Loucy (cell line): ENCODE measurements around the gene PGA4.

Source experiments
- H2AFZ ChIP-seq: fragments of 200-600 bp; sonication (generic); 2 replicates; pipeline ENCODE4 v1.6.0; 2016; ENCODE audit warnings: antibody characterized with exemption, mild to moderate bottlenecking, low read length, moderate library complexity
- H3F3A ChIP-seq: fragments of 200-600 bp; 2 replicates; pipeline ENCODE4 v1.6.0; 2016; ENCODE audit warnings: antibody characterized with exemption, low read depth, mild to moderate bottlenecking
- H3K27me3 ChIP-seq: fragments of 200-600 bp; sonication (generic); 2 replicates; pipeline ENCODE4 v1.6.1; 2014; ENCODE audit warnings: low read length, mild to moderate bottlenecking; ENCODE audit not compliant: insufficient read depth, poor library complexity, severe bottlenecking
- H3K36me3 ChIP-seq: fragments of 200-600 bp; sonication (generic); 2 replicates; pipeline ENCODE4 v1.6.1; 2016; ENCODE audit warnings: low read length; ENCODE audit not compliant: insufficient read depth
- H3K4me1 ChIP-seq: fragments of 200-600 bp; sonication (generic); 2 replicates; pipeline ENCODE4 v1.5.1; 2014; ENCODE audit warnings: low read length, mild to moderate bottlenecking; ENCODE audit not compliant: insufficient read depth, poor library complexity, severe bottlenecking
- H3K4me2 ChIP-seq: fragments of 200-600 bp; sonication (generic); 2 replicates; pipeline ENCODE4 v1.6.0; 2014; ENCODE audit warnings: antibody characterized with exemption, low read length, low read depth, mild to moderate bottlenecking; ENCODE audit not compliant: poor library complexity, severe bottlenecking
- H3K4me3 ChIP-seq: fragments of 200-600 bp; sonication (generic); 2 replicates; pipeline ENCODE4 v1.5.1; 2014; ENCODE audit warnings: low read length, mild to moderate bottlenecking, mixed read lengths; ENCODE audit not compliant: poor library complexity, severe bottlenecking
- H3K79me2 ChIP-seq: fragments of 200-600 bp; sonication (generic); 2 replicates; pipeline ENCODE4 v1.6.1; 2014; ENCODE audit warnings: low read length; ENCODE audit not compliant: insufficient read depth
- H3K9ac ChIP-seq: fragments of 200-600 bp; sonication (generic); 2 replicates; pipeline ENCODE4 v1.6.0; 2014; ENCODE audit warnings: mild to moderate bottlenecking, low read depth, low read length, moderate library complexity; ENCODE audit not compliant: poor library complexity, severe bottlenecking
- H3K9me2 ChIP-seq: fragments of 200-600 bp; sonication (generic); replicated peaks from 2 replicates; pipeline ENCODE4 v1.6.1; 2016; ENCODE audit warnings: low read depth, low read length, mixed read lengths
- H3K9me3 ChIP-seq: fragments of 200-600 bp; sonication (generic); 2 replicates; pipeline ENCODE4 v1.6.1; 2014; ENCODE audit warnings: mild to moderate bottlenecking, antibody characterized with exemption, low read length, low read depth; ENCODE audit not compliant: insufficient read depth
- H4K20me1 ChIP-seq: fragments of 200-600 bp; sonication (generic); 2 replicates; pipeline ENCODE4 v1.6.0; 2014; ENCODE audit warnings: antibody characterized with exemption, low read length, mild to moderate bottlenecking; ENCODE audit not compliant: insufficient read depth, poor library complexity, severe bottlenecking
- EZH2phosphoT487 ChIP-seq: fragments of 200-600 bp; IDR thresholded peaks from 2 replicates; pipeline ENCODE4 v1.6.1; 2018; ENCODE audit warnings: antibody characterized with exemption, mild to moderate bottlenecking, moderate library complexity, borderline replicate concordance
- TF ChIP-seq, protein P1 (sequence below): fragments of 200-600 bp; sonication (generic); conservative IDR thresholded peaks from 2 replicates; pipeline ENCODE4 v1.5.1; 2014; ENCODE audit warnings: mild to moderate bottlenecking, antibody characterized with exemption, low read length

The PGA4 gene

DNA sequence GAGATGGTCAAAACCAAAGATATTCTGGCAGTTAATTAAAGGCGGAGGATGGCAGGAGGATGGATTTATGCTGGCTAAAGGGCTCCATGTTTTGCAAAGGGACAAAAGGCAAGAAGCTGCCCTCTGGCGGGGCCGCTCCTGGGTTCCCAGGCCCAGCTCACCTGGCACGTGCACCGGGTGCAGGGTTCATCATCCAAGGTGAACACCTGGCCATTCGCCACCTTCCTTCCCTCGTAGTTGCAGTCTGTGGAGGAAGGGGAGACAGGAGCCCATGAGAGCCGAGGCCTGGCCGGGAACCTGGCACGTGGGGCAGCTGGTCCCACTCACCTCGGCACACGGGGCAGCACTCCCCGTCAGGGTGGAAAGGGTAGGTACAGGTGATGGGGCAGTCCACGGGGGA lies 42.6 kb downstream of the PGA4 start:
- Histone ChIP-seq H4K20me1 (no peaks in the 10 kb centered on the region), H3K9me2 (no peaks in the 10 kb centered on the region), H3K4me2 (no peak overlapping the region), H3K27me3 (no peaks in the 10 kb centered on the region), H3K4me3 (no peak overlapping the region), H3K9me3 (no peaks in the 10 kb centered on the region), H3K9ac (no peak overlapping the region), H2AFZ (no peak overlapping the region), H3K36me3 (no peaks in the 10 kb centered on the region), H3F3A (no peaks in the 10 kb centered on the region), H3K4me1 (no peaks in the 10 kb centered on the region), H3K79me2 (no peaks in the 10 kb centered on the region)
- TF ChIP-seq, protein P1, sequence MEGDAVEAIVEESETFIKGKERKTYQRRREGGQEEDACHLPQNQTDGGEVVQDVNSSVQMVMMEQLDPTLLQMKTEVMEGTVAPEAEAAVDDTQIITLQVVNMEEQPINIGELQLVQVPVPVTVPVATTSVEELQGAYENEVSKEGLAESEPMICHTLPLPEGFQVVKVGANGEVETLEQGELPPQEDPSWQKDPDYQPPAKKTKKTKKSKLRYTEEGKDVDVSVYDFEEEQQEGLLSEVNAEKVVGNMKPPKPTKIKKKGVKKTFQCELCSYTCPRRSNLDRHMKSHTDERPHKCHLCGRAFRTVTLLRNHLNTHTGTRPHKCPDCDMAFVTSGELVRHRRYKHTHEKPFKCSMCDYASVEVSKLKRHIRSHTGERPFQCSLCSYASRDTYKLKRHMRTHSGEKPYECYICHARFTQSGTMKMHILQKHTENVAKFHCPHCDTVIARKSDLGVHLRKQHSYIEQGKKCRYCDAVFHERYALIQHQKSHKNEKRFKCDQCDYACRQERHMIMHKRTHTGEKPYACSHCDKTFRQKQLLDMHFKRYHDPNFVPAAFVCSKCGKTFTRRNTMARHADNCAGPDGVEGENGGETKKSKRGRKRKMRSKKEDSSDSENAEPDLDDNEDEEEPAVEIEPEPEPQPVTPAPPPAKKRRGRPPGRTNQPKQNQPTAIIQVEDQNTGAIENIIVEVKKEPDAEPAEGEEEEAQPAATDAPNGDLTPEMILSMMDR, result no peak
- no peak for TF ChIP-seq EZH2phosphoT487

DNA sequence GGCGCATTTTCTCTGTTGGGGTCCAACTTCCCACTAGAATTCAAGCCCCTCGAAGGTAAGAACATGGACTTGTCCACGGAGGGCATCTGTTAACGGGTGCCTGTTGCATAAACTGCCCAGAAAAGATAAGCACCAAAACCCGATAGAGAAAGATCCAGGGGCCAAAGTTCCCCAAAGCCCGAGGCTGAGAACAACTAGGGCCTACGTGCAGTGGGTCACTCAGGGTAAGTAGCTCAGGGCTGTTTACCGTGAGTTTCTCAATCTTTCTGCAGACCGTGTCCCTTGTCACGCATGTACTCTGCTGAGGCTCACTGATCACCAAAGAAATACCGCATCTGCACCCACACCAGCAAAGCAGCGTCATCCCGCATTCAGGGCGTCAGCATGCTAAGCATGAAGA lies 43.2 kb downstream of the PGA4 start:
- H4K20me1 ChIP-seq, result no peaks in the 10 kb centered on the region
- TF ChIP-seq, protein P1, result no peak
- no peak for TF ChIP-seq EZH2phosphoT487
- no peaks in the 10 kb centered on the region for H3K36me3 ChIP-seq
- no peaks in the 10 kb centered on the region for H3K4me1 ChIP-seq
- H3K27me3 ChIP-seq, result no peaks in the 10 kb centered on the region
- H3K9me2 ChIP-seq, result no peaks in the 10 kb centered on the region
- H2AFZ ChIP-seq, result no peak overlapping the region
- H3F3A ChIP-seq, result no peaks in the 10 kb centered on the region
- H3K4me3 ChIP-seq, result no peak overlapping the region
- H3K9me3 ChIP-seq, result no peaks in the 10 kb centered on the region
- no peak overlapping the region for H3K9ac ChIP-seq
- no peaks in the 10 kb centered on the region for H3K79me2 ChIP-seq
- no peak overlapping the region for H3K4me2 ChIP-seq

- Histone ChIP-seq H3K9me3 (no peaks in the 10 kb centered on the region), H3K4me3 (no peak overlapping the region), H3K79me2 (no peaks in the 10 kb centered on the region), H3K27me3 (no peaks in the 10 kb centered on the region), H3K4me2 (no peak overlapping the region), H4K20me1 (no peaks in the 10 kb centered on the region), H3K9me2 (no peaks in the 10 kb centered on the region), H3F3A (no peaks in the 10 kb centered on the region), H3K36me3 (no peaks in the 10 kb centered on the region), H3K4me1 (no peaks in the 10 kb centered on the region), H3K9ac (no peak overlapping the region), H2AFZ (no peak overlapping the region)
- TF ChIP-seq, protein P1, result no peak
- TF ChIP-seq EZH2phosphoT487, result no peak
Observed at GRCh38 chr11:61266602-61267001, 44.5 kb downstream of the PGA4 start.
